ENCODE data around the gene PLEKHG5.

Gene PLEKHG5

GRCh38 chr1:6489799-6490180 is 1.7 kb downstream of the PLEKHG5 start:
- Histone ChIP-seq H3K23ac (ENCODE audit: low read length) (no peak overlapping the region), H3K4me1 (ENCODE audit: control insufficient read depth, low read depth, low read length) (peaks cover 2% of the 10 kb centered on the region), H3K4ac (ENCODE audit: low read depth, low read length) (peak overlapping the region; percentile 58), H4K5ac (ENCODE audit: low read length) (no peak overlapping the region), H3K56ac (ENCODE audit: low read length) (peak overlapping the region; percentile 96), H3K4me3 (ENCODE audit: low read length) (peak overlapping the region; percentile 46), H3K79me2 (ENCODE audit: control insufficient read depth, insufficient read depth, low read length) (no peaks in the 10 kb centered on the region), H3K9ac (ENCODE audit: low read length) (peak overlapping the region; percentile 96), H3K27me3 (ENCODE audit: insufficient read depth, low read length, poor library complexity) (no peaks in the 10 kb centered on the region), H4K8ac (ENCODE audit: low read depth, low read length) (no peak overlapping the region), H2AK5ac (ENCODE audit: low read length) (no peak overlapping the region), H3K18ac (ENCODE audit: low read length) (peak overlapping the region; percentile 87), H2BK5ac (ENCODE audit: low read length) (no peak overlapping the region), H3K36me3 (ENCODE audit: control insufficient read depth, insufficient read depth, low read length) (no peaks in the 10 kb centered on the region), H3K79me1 (ENCODE audit: low read length) (no peaks in the 10 kb centered on the region), H2BK15ac (replicated peaks; ENCODE audit: low read depth) (no peak overlapping the region), H2BK120ac (ENCODE audit: low read depth, low read length) (peak overlapping the region; percentile 1), H3K27ac (ENCODE audit: low read depth, low read length) (no peak overlapping the region), H3K4me2 (ENCODE audit: low read length) (peak overlapping the region; percentile 99)
- peak; percentile 80 for DNase-seq
- WGBS (ENCODE audit: extremely low coverage, insufficient coverage, low lambda C conversion rate), result no CpG with 5 or more reads among the region's 21 CpGs

GRCh38 chr1:6489383-6489765 is 2.1 kb downstream of the PLEKHG5 start:
- Histone ChIP-seq H2BK120ac (ENCODE audit: low read depth, low read length) (no peak overlapping the region), H3K18ac (ENCODE audit: low read length) (no peak overlapping the region), H4K8ac (ENCODE audit: low read depth, low read length) (no peak overlapping the region), H3K4me1 (ENCODE audit: control insufficient read depth, low read depth, low read length) (peaks cover 2% of the 10 kb centered on the region), H3K79me1 (ENCODE audit: low read length) (no peaks in the 10 kb centered on the region), H4K5ac (ENCODE audit: low read length) (no peak overlapping the region), H3K27me3 (ENCODE audit: insufficient read depth, low read length, poor library complexity) (no peaks in the 10 kb centered on the region), H3K4ac (ENCODE audit: low read depth, low read length) (no peak overlapping the region), H3K79me2 (ENCODE audit: control insufficient read depth, insufficient read depth, low read length) (no peaks in the 10 kb centered on the region), H2BK5ac (ENCODE audit: low read length) (no peak overlapping the region), H2AK5ac (ENCODE audit: low read length) (no peak overlapping the region), H3K56ac (ENCODE audit: low read length) (no peak overlapping the region), H3K4me3 (ENCODE audit: low read length) (no peak overlapping the region), H3K36me3 (ENCODE audit: control insufficient read depth, insufficient read depth, low read length) (no peaks in the 10 kb centered on the region), H3K4me2 (ENCODE audit: low read length) (no peak overlapping the region), H3K27ac (ENCODE audit: low read depth, low read length) (no peak overlapping the region), H3K9ac (ENCODE audit: low read length) (peak overlapping the region; percentile 4), H2BK15ac (replicated peaks; ENCODE audit: low read depth) (no peak overlapping the region), H3K23ac (ENCODE audit: low read length) (no peak overlapping the region)
- no CpG with 5 or more reads among the region's 9 CpGs for WGBS (ENCODE audit: extremely low coverage, insufficient coverage, low lambda C conversion rate)
- DNase-seq, result no peak

- no CpG with 5 or more reads among the region's 13 CpGs for WGBS (ENCODE audit: extremely low coverage, insufficient coverage, low lambda C conversion rate)
- peaks cover 2% of the 10 kb centered on the region for H3K4me1 ChIP-seq (ENCODE audit: control insufficient read depth, low read depth, low read length)
Observed at GRCh38 chr1:6488602-6489382, 2.7 kb downstream of the PLEKHG5 start.

GRCh38 chr1:6487804-6488484 is 3.5 kb downstream of the PLEKHG5 start:
- Histone ChIP-seq H3K27ac (ENCODE audit: low read depth, low read length) (no peak overlapping the region), H2BK120ac (ENCODE audit: low read depth, low read length) (no peak overlapping the region), H4K8ac (ENCODE audit: low read depth, low read length) (no peak overlapping the region), H3K18ac (ENCODE audit: low read length) (no peak overlapping the region), H3K27me3 (ENCODE audit: insufficient read depth, low read length, poor library complexity) (no peaks in the 10 kb centered on the region), H3K79me2 (ENCODE audit: control insufficient read depth, insufficient read depth, low read length) (no peaks in the 10 kb centered on the region), H3K56ac (ENCODE audit: low read length) (no peak overlapping the region), H4K5ac (ENCODE audit: low read length) (no peak overlapping the region), H2BK5ac (ENCODE audit: low read length) (no peak overlapping the region), H3K9ac (ENCODE audit: low read length) (no peak overlapping the region), H3K23ac (ENCODE audit: low read length) (no peak overlapping the region), H3K36me3 (ENCODE audit: control insufficient read depth, insufficient read depth, low read length) (no peaks in the 10 kb centered on the region), H2AK5ac (ENCODE audit: low read length) (no peak overlapping the region), H3K4ac (ENCODE audit: low read depth, low read length) (no peak overlapping the region), H3K4me3 (ENCODE audit: low read length) (no peak overlapping the region), H3K79me1 (ENCODE audit: low read length) (no peaks in the 10 kb centered on the region), H3K4me1 (ENCODE audit: control insufficient read depth, low read depth, low read length) (peaks cover 2% of the 10 kb centered on the region), H2BK15ac (replicated peaks; ENCODE audit: low read depth) (no peak overlapping the region), H3K4me2 (ENCODE audit: low read length) (no peak overlapping the region)
- no CpG with 5 or more reads among the region's 14 CpGs for WGBS (ENCODE audit: extremely low coverage, insufficient coverage, low lambda C conversion rate)
- no peak for DNase-seq

More at GRCh38 chr1:6488602-6489382, 2.7 kb downstream of the PLEKHG5 start:
- H2BK5ac ChIP-seq (ENCODE audit: low read length), result no peak overlapping the region
- no peak overlapping the region for H2BK15ac ChIP-seq (replicated peaks; ENCODE audit: low read depth)
- H3K79me1 ChIP-seq (ENCODE audit: low read length), result no peaks in the 10 kb centered on the region
- no peaks in the 10 kb centered on the region for H3K36me3 ChIP-seq (ENCODE audit: control insufficient read depth, insufficient read depth, low read length)
- no peak overlapping the region for H3K4me2 ChIP-seq (ENCODE audit: low read length)
- no peaks in the 10 kb centered on the region for H3K27me3 ChIP-seq (ENCODE audit: insufficient read depth, low read length, poor library complexity)
- H3K79me2 ChIP-seq (ENCODE audit: control insufficient read depth, insufficient read depth, low read length), result no peaks in the 10 kb centered on the region
- peak overlapping the region; percentile 4 for H3K9ac ChIP-seq (ENCODE audit: low read length)
- H2AK5ac ChIP-seq (ENCODE audit: low read length), result no peak overlapping the region
- no peak overlapping the region for H4K8ac ChIP-seq (ENCODE audit: low read depth, low read length)
- H3K56ac ChIP-seq (ENCODE audit: low read length), result no peak overlapping the region
- H3K4me3 ChIP-seq (ENCODE audit: low read length), result no peak overlapping the region
- H3K27ac ChIP-seq (ENCODE audit: low read depth, low read length), result no peak overlapping the region
- H2BK120ac ChIP-seq (ENCODE audit: low read depth, low read length), result no peak overlapping the region
- DNase-seq, result no peak
- no peak overlapping the region for H3K18ac ChIP-seq (ENCODE audit: low read length)
- no peak overlapping the region for H3K23ac ChIP-seq (ENCODE audit: low read length)
- H4K5ac ChIP-seq (ENCODE audit: low read length), result no peak overlapping the region
- no peak overlapping the region for H3K4ac ChIP-seq (ENCODE audit: low read depth, low read length)

GRCh38 chr1:6486433-6487011 is 4.9 kb downstream of the PLEKHG5 start:
- H4K8ac ChIP-seq (ENCODE audit: low read depth, low read length), result no peak overlapping the region
- peak overlapping the region; percentile 72 for H3K9ac ChIP-seq (ENCODE audit: low read length)
- no peaks in the 10 kb centered on the region for H3K79me2 ChIP-seq (ENCODE audit: control insufficient read depth, insufficient read depth, low read length)
- H3K23ac ChIP-seq (ENCODE audit: low read length), result no peak overlapping the region
- H3K4ac ChIP-seq (ENCODE audit: low read depth, low read length), result no peak overlapping the region
- H2AK5ac ChIP-seq (ENCODE audit: low read length), result no peak overlapping the region
- H3K4me3 ChIP-seq (ENCODE audit: low read length), result no peak overlapping the region
- no peak overlapping the region for H2BK15ac ChIP-seq (replicated peaks; ENCODE audit: low read depth)
- H3K18ac ChIP-seq (ENCODE audit: low read length), result no peak overlapping the region
- DNase-seq, result peak; percentile 93
- no peak overlapping the region for H2BK120ac ChIP-seq (ENCODE audit: low read depth, low read length)
- peaks cover 2% of the 10 kb centered on the region for H3K4me1 ChIP-seq (ENCODE audit: control insufficient read depth, low read depth, low read length)
- H2BK5ac ChIP-seq (ENCODE audit: low read length), result no peak overlapping the region
- H3K27ac ChIP-seq (ENCODE audit: low read depth, low read length), result no peak overlapping the region
- no peaks in the 10 kb centered on the region for H3K27me3 ChIP-seq (ENCODE audit: insufficient read depth, low read length, poor library complexity)
- no peak overlapping the region for H4K5ac ChIP-seq (ENCODE audit: low read length)
- WGBS (ENCODE audit: extremely low coverage, insufficient coverage, low lambda C conversion rate), result no CpG with 5 or more reads among the region's 15 CpGs
- H3K4me2 ChIP-seq (ENCODE audit: low read length), result peak overlapping the region; percentile 65
- no peaks in the 10 kb centered on the region for H3K36me3 ChIP-seq (ENCODE audit: control insufficient read depth, insufficient read depth, low read length)
- H3K56ac ChIP-seq (ENCODE audit: low read length), result peak overlapping the region; percentile 91
- no peaks in the 10 kb centered on the region for H3K79me1 ChIP-seq (ENCODE audit: low read length)

Measured in mesendoderm (in vitro differentiated cells).